ENCODE data around the gene DRG2. TPM values are rescaled to one million over a fixed set of nuclear protein-coding genes. Genes with fewer than 3 reads are reported as not detected.

The DRG2 gene
- total and polyA plus RNA-seq, 2 donors (not counting 1 experiment from before 2014, with no cell fraction given), result 58.7 to 67.8 TPM

DNA sequence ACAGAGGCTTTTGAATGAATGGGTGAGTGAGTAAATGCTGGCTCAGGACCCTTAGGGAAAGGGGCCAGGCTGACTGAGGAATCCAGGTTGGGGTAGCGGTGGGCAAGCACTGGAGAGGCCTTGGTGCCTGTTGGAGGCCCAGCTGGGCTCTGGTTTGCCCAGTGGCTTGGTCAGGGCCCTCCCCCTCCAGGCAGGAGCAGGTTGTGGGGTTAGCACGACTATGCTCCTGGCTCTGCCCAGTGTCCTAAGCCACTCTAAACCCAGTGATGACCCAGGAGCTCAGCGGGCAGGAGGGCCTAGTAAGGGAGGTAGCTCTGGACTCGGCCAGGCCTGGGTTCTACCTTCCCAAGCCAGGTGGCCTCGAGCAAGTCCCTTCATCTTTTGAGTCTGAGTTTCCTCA lies 28.3 kb downstream of the DRG2 start:
- POLR2A ChIA-PET, result no interaction called here
- no peaks in the 10 kb centered on the region for H4K20me1 ChIP-seq (ENCODE audit: control insufficient read depth, insufficient read depth, low read length, poor library complexity, severe bottlenecking)
- no peak overlapping the region for H2AFZ ChIP-seq (ENCODE audit: insufficient read depth, low read depth, low read length, poor library complexity, severe bottlenecking)
- H3K4me3 ChIP-seq (ENCODE audit: control extremely low read depth in 1 of 5, extremely low read depth in 1 of 5, insufficient read depth in 1 of 5, low read depth in 2 of 5, low read length in 4 of 5), result no peak overlapping the region
- H3K27ac Mint-ChIP-seq, result no peak overlapping the region
- H3K36me3 ChIP-seq (replicated peaks in 1 of 2; ENCODE audit: control extremely low read depth in 1 of 2, control insufficient read depth in 1 of 2, extremely low read depth in 1 of 2, insufficient read depth in 2 of 2, low read length in 1 of 2), result no peaks in the 10 kb centered on the region
- H3K4me2 ChIP-seq (replicated peaks; ENCODE audit: low read depth, low read length, poor library complexity, severe bottlenecking), result no peak overlapping the region
- H3K27me3 Mint-ChIP-seq, result no peaks in the 10 kb centered on the region
- H3K4me1 Mint-ChIP-seq, result no peaks in the 10 kb centered on the region
- intact Hi-C loops (cut with micrococcal nuclease), result no loop called here
- H3K4me1 ChIP-seq (ENCODE audit: control insufficient read depth in 2 of 2, insufficient read depth in 2 of 2, low read length in 2 of 2), result no peaks in the 10 kb centered on the region
- H3K4me3 Mint-ChIP-seq, result no peak overlapping the region
- H3K27me3 ChIP-seq (replicated peaks in 1 of 4; ENCODE audit: control extremely low read depth in 1 of 4, control insufficient read depth in 3 of 4, insufficient read depth in 4 of 4, low read length in 3 of 4), result no peaks in the 10 kb centered on the region
- H3K9ac ChIP-seq (ENCODE audit: low read length), result no peak overlapping the region
- no peaks in the 10 kb centered on the region for H3K79me2 ChIP-seq (ENCODE audit: control insufficient read depth, insufficient read depth, low read length)
- WGBS (ENCODE audit: insufficient coverage), result 82% methylated on average over 4 of the region's 5 CpGs
- H3K9me3 Mint-ChIP-seq (ENCODE audit: insufficient read depth), result peaks cover 2% of the 10 kb centered on the region
- ATAC-seq (ENCODE audit: low read depth) (no peak), DNase-seq (no peak)
- CTCF ChIA-PET, result no interaction called here
- no peak overlapping the region for H3K27ac ChIP-seq (ENCODE audit: low read length in 2 of 2)
- H3K9me3 ChIP-seq (ENCODE audit: control extremely low read depth in 1 of 3, control insufficient read depth in 2 of 3, insufficient read depth in 1 of 3, low read length in 2 of 3), result peaks cover 0 to 21% (median 0%) of the 10 kb centered on the region in 3 donors
- TF ChIP-seq, protein P1, sequence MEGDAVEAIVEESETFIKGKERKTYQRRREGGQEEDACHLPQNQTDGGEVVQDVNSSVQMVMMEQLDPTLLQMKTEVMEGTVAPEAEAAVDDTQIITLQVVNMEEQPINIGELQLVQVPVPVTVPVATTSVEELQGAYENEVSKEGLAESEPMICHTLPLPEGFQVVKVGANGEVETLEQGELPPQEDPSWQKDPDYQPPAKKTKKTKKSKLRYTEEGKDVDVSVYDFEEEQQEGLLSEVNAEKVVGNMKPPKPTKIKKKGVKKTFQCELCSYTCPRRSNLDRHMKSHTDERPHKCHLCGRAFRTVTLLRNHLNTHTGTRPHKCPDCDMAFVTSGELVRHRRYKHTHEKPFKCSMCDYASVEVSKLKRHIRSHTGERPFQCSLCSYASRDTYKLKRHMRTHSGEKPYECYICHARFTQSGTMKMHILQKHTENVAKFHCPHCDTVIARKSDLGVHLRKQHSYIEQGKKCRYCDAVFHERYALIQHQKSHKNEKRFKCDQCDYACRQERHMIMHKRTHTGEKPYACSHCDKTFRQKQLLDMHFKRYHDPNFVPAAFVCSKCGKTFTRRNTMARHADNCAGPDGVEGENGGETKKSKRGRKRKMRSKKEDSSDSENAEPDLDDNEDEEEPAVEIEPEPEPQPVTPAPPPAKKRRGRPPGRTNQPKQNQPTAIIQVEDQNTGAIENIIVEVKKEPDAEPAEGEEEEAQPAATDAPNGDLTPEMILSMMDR (IDR thresholded peaks at IDR 0.05), result no peak
- no peak for TF ChIP-seq EZH2 (IDR thresholded peaks at IDR 0.05; ENCODE audit: borderline replicate concordance, insufficient read depth, low read depth, low read length, poor library complexity, severe bottlenecking)

DNA sequence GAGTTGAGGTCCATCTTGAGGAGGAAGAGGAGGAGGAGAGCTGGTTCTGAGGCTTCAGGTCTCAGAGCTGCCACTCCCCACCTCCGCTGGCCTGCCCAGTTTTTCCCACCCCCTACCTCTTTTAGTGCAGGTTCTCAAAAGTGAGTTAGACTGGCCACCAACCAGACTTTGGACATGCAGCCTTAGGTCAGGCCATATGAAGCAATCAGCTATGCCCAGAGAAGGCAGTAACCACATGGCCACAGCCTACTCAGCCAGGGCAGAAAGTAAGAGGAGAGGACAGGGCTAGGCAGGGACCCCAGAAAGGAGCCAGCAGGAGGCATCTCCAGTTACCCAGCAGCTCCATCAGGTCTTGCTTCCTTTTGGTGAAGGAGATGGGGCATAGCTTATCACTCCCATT lies 29.8 kb downstream of the DRG2 start:
- WGBS (ENCODE audit: insufficient coverage), result 100% methylated on average over 1 of the region's 1 CpG
- Mint-ChIP-seq H3K9me3 (ENCODE audit: insufficient read depth) (peaks cover 2% of the 10 kb centered on the region), H3K27me3 (no peaks in the 10 kb centered on the region), H3K4me1 (no peaks in the 10 kb centered on the region), H3K27ac (no peak overlapping the region), H3K4me3 (no peak overlapping the region)
- H3K27ac ChIP-seq (ENCODE audit: low read length in 2 of 2), result no peak overlapping the region
- intact Hi-C loops (cut with micrococcal nuclease), result no loop called here
- DNase-seq (no peak), ATAC-seq (ENCODE audit: low read depth) (no peak)
- POLR2A ChIA-PET, result no interaction called here
- CTCF ChIA-PET, result interaction anchor here (1.0 kb wide), 1 partner anchor 15 kb away, joined by 3 read pairs; no protein-coding TSS in a partner anchor
- H3K4me2 ChIP-seq (replicated peaks; ENCODE audit: low read depth, low read length, poor library complexity, severe bottlenecking), result no peak overlapping the region
- TF ChIP-seq, protein P1 (IDR thresholded peaks at IDR 0.05), result no peak
- TF ChIP-seq EZH2 (IDR thresholded peaks at IDR 0.05; ENCODE audit: borderline replicate concordance, insufficient read depth, low read depth, low read length, poor library complexity, severe bottlenecking), result no peak
- H3K9ac ChIP-seq (ENCODE audit: low read length), result no peak overlapping the region
- no peaks in the 10 kb centered on the region for H3K79me2 ChIP-seq (ENCODE audit: control insufficient read depth, insufficient read depth, low read length)
- peaks cover 0 to 21% (median 0%) of the 10 kb centered on the region in 3 donors for H3K9me3 ChIP-seq (ENCODE audit: control extremely low read depth in 1 of 3, control insufficient read depth in 2 of 3, insufficient read depth in 1 of 3, low read length in 2 of 3)
- H3K4me1 ChIP-seq (ENCODE audit: control insufficient read depth in 2 of 2, insufficient read depth in 2 of 2, low read length in 2 of 2), result no peaks in the 10 kb centered on the region
- peaks cover 0 to 5% (median 0%) of the 10 kb centered on the region in 4 experiments for H3K27me3 ChIP-seq (replicated peaks in 1 of 4; ENCODE audit: control extremely low read depth in 1 of 4, control insufficient read depth in 3 of 4, insufficient read depth in 4 of 4, low read length in 3 of 4)
- no peak overlapping the region for H2AFZ ChIP-seq (ENCODE audit: insufficient read depth, low read depth, low read length, poor library complexity, severe bottlenecking)
- H4K20me1 ChIP-seq (ENCODE audit: control insufficient read depth, insufficient read depth, low read length, poor library complexity, severe bottlenecking), result no peaks in the 10 kb centered on the region
- no peaks in the 10 kb centered on the region for H3K36me3 ChIP-seq (replicated peaks in 1 of 2; ENCODE audit: control extremely low read depth in 1 of 2, control insufficient read depth in 1 of 2, extremely low read depth in 1 of 2, insufficient read depth in 2 of 2, low read length in 1 of 2)
- no peak overlapping the region for H3K4me3 ChIP-seq (ENCODE audit: control extremely low read depth in 1 of 5, extremely low read depth in 1 of 5, insufficient read depth in 1 of 5, low read depth in 2 of 5, low read length in 4 of 5)

Data from B cell (primary cell).